ENCODE results near the gene SLC6A11.

DNA sequence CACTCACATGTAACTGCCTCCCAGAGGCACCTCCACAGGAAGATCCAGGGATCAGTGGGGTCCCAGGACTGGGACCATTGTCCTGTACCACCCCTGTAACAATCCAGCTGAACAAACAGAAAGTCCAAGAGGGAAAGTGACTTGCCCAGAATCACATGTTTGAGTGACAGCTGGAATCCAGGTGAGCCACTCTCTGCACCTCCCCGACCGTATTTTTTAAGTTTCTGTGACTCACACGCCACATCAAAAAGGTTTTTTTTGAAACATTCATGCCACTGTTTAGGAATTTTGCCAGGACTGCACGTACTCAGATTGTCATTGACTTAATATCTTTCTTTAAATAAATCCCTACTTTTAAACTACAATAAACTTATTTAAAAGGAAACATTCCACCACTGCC is 166.8 kb downstream of the SLC6A11 start:
- TF ChIP-seq NR3C1 (CRISPR knock-in tag; conservative IDR thresholded peaks at IDR 0.05; ENCODE audit: low read depth) (no peak), NR2C2 (CRISPR knock-in tag; IDR thresholded peaks at IDR 0.05) (no peak), JAZF1 (CRISPR knock-in tag; IDR thresholded peaks at IDR 0.05) (no peak), RELA (CRISPR knock-in tag; IDR thresholded peaks at IDR 0.05; ENCODE audit: borderline replicate concordance) (no peak), NR1H2 (CRISPR knock-in tag; IDR thresholded peaks at IDR 0.05) (no peak)
- TF ChIP-seq, protein P1, sequence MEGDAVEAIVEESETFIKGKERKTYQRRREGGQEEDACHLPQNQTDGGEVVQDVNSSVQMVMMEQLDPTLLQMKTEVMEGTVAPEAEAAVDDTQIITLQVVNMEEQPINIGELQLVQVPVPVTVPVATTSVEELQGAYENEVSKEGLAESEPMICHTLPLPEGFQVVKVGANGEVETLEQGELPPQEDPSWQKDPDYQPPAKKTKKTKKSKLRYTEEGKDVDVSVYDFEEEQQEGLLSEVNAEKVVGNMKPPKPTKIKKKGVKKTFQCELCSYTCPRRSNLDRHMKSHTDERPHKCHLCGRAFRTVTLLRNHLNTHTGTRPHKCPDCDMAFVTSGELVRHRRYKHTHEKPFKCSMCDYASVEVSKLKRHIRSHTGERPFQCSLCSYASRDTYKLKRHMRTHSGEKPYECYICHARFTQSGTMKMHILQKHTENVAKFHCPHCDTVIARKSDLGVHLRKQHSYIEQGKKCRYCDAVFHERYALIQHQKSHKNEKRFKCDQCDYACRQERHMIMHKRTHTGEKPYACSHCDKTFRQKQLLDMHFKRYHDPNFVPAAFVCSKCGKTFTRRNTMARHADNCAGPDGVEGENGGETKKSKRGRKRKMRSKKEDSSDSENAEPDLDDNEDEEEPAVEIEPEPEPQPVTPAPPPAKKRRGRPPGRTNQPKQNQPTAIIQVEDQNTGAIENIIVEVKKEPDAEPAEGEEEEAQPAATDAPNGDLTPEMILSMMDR (IDR thresholded peaks at IDR 0.05) = no peak
- TF ChIP-seq, protein P2, sequence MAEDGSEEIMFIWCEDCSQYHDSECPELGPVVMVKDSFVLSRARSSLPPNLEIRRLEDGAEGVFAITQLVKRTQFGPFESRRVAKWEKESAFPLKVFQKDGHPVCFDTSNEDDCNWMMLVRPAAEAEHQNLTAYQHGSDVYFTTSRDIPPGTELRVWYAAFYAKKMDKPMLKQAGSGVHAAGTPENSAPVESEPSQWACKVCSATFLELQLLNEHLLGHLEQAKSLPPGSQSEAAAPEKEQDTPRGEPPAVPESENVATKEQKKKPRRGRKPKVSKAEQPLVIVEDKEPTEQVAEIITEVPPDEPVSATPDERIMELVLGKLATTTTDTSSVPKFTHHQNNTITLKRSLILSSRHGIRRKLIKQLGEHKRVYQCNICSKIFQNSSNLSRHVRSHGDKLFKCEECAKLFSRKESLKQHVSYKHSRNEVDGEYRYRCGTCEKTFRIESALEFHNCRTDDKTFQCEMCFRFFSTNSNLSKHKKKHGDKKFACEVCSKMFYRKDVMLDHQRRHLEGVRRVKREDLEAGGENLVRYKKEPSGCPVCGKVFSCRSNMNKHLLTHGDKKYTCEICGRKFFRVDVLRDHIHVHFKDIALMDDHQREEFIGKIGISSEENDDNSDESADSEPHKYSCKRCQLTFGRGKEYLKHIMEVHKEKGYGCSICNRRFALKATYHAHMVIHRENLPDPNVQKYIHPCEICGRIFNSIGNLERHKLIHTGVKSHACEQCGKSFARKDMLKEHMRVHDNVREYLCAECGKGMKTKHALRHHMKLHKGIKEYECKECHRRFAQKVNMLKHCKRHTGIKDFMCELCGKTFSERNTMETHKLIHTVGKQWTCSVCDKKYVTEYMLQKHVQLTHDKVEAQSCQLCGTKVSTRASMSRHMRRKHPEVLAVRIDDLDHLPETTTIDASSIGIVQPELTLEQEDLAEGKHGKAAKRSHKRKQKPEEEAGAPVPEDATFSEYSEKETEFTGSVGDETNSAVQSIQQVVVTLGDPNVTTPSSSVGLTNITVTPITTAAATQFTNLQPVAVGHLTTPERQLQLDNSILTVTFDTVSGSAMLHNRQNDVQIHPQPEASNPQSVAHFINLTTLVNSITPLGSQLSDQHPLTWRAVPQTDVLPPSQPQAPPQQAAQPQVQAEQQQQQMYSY (CRISPR knock-in tag; IDR thresholded peaks at IDR 0.05) = no peak
- TF ChIP-seq, protein P3, sequence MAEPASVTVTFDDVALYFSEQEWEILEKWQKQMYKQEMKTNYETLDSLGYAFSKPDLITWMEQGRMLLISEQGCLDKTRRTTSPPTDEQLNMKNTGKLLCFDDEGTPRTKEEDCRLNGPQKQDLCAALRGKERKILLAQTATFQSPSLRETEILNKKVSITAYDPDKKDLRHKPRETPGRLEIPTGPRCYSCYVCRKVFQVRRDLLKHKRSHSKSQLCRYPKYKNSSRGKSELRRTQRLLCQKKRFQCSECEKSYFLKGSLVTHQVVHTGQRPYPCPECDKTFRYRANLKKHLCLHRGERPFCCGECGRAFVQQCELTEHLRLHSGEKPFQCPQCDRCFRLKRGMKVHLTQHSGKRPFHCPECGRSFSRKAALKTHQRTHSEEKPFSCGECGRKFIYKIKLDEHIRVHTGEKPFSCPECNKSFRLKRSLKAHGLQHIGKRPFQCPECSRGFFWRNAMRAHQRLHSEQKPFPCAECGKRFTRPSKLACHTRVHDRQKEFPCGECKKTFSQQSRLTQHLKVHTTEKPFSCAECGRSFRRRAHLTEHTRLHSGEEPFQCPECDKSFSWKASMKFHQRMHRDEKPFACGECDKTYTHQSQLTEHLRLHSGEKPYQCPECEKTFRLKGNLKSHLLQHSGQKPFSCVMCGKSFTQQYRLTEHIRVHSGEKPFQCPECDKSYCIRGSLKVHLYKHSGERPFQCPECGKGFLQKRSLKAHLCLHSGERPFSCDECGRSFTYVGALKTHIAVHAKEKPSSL (CRISPR knock-in tag; conservative IDR thresholded peaks at IDR 0.05) = no peak
- TF ChIP-seq, protein P4, sequence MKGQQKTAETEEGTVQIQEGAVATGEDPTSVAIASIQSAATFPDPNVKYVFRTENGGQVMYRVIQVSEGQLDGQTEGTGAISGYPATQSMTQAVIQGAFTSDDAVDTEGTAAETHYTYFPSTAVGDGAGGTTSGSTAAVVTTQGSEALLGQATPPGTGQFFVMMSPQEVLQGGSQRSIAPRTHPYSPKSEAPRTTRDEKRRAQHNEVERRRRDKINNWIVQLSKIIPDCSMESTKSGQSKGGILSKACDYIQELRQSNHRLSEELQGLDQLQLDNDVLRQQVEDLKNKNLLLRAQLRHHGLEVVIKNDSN (CRISPR knock-in tag; IDR thresholded peaks at IDR 0.05) = no peak
- TF ChIP-seq, protein P5, sequence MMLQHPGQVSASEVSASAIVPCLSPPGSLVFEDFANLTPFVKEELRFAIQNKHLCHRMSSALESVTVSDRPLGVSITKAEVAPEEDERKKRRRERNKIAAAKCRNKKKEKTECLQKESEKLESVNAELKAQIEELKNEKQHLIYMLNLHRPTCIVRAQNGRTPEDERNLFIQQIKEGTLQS (CRISPR knock-in tag; conservative IDR thresholded peaks at IDR 0.05) = no peak
- TF ChIP-seq, protein P6, sequence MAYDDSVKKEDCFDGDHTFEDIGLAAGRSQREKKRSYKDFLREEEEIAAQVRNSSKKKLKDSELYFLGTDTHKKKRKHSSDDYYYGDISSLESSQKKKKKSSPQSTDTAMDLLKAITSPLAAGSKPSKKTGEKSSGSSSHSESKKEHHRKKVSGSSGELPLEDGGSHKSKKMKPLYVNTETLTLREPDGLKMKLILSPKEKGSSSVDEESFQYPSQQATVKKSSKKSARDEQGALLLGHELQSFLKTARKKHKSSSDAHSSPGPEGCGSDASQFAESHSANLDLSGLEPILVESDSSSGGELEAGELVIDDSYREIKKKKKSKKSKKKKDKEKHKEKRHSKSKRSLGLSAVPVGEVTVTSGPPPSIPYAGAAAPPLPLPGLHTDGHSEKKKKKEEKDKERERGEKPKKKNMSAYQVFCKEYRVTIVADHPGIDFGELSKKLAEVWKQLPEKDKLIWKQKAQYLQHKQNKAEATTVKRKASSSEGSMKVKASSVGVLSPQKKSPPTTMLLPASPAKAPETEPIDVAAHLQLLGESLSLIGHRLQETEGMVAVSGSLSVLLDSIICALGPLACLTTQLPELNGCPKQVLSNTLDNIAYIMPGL (CRISPR knock-in tag; IDR thresholded peaks at IDR 0.05) = no peak
- TF ChIP-seq, protein P7, sequence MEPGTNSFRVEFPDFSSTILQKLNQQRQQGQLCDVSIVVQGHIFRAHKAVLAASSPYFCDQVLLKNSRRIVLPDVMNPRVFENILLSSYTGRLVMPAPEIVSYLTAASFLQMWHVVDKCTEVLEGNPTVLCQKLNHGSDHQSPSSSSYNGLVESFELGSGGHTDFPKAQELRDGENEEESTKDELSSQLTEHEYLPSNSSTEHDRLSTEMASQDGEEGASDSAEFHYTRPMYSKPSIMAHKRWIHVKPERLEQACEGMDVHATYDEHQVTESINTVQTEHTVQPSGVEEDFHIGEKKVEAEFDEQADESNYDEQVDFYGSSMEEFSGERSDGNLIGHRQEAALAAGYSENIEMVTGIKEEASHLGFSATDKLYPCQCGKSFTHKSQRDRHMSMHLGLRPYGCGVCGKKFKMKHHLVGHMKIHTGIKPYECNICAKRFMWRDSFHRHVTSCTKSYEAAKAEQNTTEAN (CRISPR knock-in tag; IDR thresholded peaks at IDR 0.05) = no peak

Data from WTC11 (cell line).